AG09309 (cell line): Measurements from ENCODE around the gene BRD1.

Source experiments
- DNase-seq: peaks from one replicate; pipeline ENCODE4 v3.0.0-alpha.2; 2010; ENCODE audit warnings: low read depth
- H3K4me3 ChIP-seq: 2 replicates; pipeline ENCODE4 v1.5.1; 2011; ENCODE audit warnings: mild to moderate bottlenecking, low read depth, low read length, moderate library complexity; ENCODE audit not compliant: control insufficient read depth
- CTCF ChIP-seq: IDR thresholded peaks from 2 replicates; pipeline ENCODE4 v1.5.1; 2011; ENCODE audit warnings: mild to moderate bottlenecking, low read depth, low read length, inconsistent platforms; ENCODE audit not compliant: insufficient read depth, control insufficient read depth; ENCODE audit errors: missing control alignments

The BRD1 gene

GRCh38 chr22:49849161-49850020 is 21.7 kb upstream of the BRD1 start:
- no peak for DNase-seq
- H3K4me3 ChIP-seq, result peak overlapping the region; percentile 8; the same call in 1 of the 2 replicates

GRCh38 chr22:49848690-49849160 is 21.1 kb upstream of the BRD1 start:
- H3K4me3 ChIP-seq, result no peak overlapping the region
- no peak for DNase-seq
- TF ChIP-seq CTCF, result no peak

More at GRCh38 chr22:49849161-49850020, 21.7 kb upstream of the BRD1 start:
- no peak for TF ChIP-seq CTCF

- no peak for DNase-seq
- no peak for TF ChIP-seq CTCF
- H3K4me3 ChIP-seq, result no peak overlapping the region
These were observed 20.3 kb upstream of the BRD1 start for GRCh38 chr22:49847751-49848689.

- no peak for DNase-seq
- TF ChIP-seq CTCF, result no peak
- H3K4me3 ChIP-seq, result no peak overlapping the region
These were observed 18.2 kb upstream of the BRD1 start for GRCh38 chr22:49845666-49846459.

- no peak for TF ChIP-seq CTCF
- H3K4me3 ChIP-seq, result no peak overlapping the region
- DNase-seq, result no peak
These were observed 17.6 kb upstream of the BRD1 start for GRCh38 chr22:49845241-49845640.
